ENCODE measurements around the gene LRMDA. TPM values are rescaled to one million over a fixed set of nuclear protein-coding genes. Genes with fewer than 3 reads are reported as not detected.
A peak's percentile ranks its signal among the peaks of the same experiment; 100 is the strongest.

The LRMDA gene
- polyA plus RNA-seq, 2 of the 4 experiments (the other 2 are of a cell fraction): 4.6 to 5.2 TPM

DNA sequence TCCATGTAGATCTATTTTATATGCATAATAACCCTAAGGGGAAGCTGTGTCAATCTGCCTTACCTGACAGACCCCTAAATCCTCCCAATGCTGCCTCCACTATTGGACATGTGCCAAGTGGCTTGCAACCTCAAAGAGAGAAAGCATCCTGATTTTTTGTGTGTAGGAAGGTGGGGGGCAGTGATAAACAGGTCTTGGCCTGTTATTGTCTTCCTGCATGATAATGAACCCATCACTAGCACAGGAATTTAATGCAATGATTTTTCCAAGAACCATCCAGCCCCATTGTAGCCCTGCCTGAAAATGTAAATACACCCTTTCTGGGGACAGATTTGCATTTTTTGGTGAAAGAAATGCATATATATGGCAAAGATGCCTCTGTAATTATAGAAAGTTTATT is 850.2 kb downstream of the LRMDA start (continued):
- TF ChIP-seq, protein P1, sequence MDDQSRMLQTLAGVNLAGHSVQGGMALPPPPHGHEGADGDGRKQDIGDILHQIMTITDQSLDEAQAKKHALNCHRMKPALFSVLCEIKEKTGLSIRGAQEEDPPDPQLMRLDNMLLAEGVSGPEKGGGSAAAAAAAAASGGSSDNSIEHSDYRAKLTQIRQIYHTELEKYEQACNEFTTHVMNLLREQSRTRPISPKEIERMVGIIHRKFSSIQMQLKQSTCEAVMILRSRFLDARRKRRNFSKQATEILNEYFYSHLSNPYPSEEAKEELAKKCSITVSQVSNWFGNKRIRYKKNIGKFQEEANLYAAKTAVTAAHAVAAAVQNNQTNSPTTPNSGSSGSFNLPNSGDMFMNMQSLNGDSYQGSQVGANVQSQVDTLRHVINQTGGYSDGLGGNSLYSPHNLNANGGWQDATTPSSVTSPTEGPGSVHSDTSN (IDR thresholded peaks at IDR 0.05): no peak

DNA sequence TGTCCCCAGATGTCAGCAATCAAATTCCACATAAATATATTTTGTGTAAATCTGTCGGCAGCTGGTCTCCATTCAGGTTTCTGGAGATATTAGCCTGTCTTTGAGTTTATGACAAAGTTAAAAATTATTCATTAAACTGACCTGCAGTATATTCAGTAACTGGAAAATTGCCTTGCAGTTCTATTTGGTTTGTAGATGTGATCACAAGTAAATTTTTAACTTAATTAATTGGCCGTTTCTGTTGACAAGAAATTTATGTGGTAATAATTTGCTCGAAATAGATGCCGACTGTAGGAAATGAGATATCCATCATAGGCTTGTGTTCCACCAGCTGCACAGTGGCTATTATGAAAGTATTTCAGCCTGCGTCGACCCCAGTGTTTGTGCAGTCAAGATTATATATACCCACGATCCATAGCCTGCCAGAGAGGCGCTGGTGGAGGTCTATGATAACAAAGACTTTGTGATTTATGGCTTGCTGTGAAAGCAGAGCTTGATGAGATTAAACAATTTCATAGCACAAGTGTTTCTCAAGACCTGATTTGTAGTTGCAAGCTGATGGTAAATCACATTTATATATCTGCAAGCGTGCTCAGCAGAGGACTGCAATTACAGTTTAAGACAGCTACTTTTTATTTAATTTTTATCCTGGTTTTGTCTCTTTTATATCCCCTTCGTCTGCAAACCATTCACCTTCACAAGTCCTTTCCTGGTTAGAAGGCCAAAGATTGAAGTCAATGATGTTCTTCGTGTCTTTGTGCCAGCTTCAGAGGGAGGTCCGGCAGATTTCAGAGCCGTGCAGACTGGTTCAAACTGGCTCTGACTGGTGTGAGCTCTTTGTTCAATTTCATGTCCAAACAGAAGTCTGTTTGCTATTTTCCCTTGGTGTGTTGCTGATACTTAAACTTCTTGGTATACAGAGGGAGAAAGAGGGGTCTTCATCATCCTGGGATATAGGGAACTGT is 850.9 kb downstream of the LRMDA start:
- ATAC-seq (no peak), FAIRE-seq (no peak), DNase-seq (ENCODE audit: low read depth in 1 of 2, low spot score in 1 of 2) (peak in 1 of 2 experiments; percentile 5)
- 43% methylated on average over 13 of the region's 13 CpGs for WGBS (ENCODE audit: missing lambda C conversion rate)
- CTCF ChIA-PET: interaction anchor here (1.6 kb wide), 1 partner anchor 21 kb away, joined by 7 read pairs; no protein-coding TSS in a partner anchor
- no peak overlapping the region for H3K4me3 ChIP-seq
- H3K9me3 ChIP-seq: 0 out of 3 replicates have a peak, but pooled peaks cover under 1% of the 10 kb centered on the region
- no peaks in the 10 kb centered on the region for H3K4me1 ChIP-seq
- POLR2A ChIA-PET: no interaction called here
- TF ChIP-seq, protein P2, sequence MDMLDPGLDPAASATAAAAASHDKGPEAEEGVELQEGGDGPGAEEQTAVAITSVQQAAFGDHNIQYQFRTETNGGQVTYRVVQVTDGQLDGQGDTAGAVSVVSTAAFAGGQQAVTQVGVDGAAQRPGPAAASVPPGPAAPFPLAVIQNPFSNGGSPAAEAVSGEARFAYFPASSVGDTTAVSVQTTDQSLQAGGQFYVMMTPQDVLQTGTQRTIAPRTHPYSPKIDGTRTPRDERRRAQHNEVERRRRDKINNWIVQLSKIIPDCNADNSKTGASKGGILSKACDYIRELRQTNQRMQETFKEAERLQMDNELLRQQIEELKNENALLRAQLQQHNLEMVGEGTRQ (IDR thresholded peaks at IDR 0.05): no peak
- no peak for TF ChIP-seq RARB (CRISPR knock-in tag; IDR thresholded peaks at IDR 0.05)
- no peak for TF ChIP-seq EHMT2 (IDR thresholded peaks at IDR 0.05; ENCODE audit: low read depth)
- TF ChIP-seq JUNB (IDR thresholded peaks at IDR 0.05): no peak
- TF ChIP-seq HOXA7 (CRISPR knock-in tag; IDR thresholded peaks at IDR 0.05): no peak
- no peak for TF ChIP-seq CBX8 (IDR thresholded peaks at IDR 0.05)
- no peak for TF ChIP-seq EHF (CRISPR knock-in tag; IDR thresholded peaks at IDR 0.05)
- no peak for TF ChIP-seq RAD21 (conservative IDR thresholded peaks at IDR 0.05 in 1 of 2, IDR thresholded peaks at IDR 0.05 in 1 of 2)
- no peak for TF ChIP-seq TFCP2L1 (CRISPR knock-in tag; IDR thresholded peaks at IDR 0.05)
- no peak for TF ChIP-seq POLR2AphosphoS2 (conservative IDR thresholded peaks at IDR 0.05; ENCODE audit: low read length)
- no peak for TF ChIP-seq ZC3H11A (IDR thresholded peaks at IDR 0.05)
- no peak for TF ChIP-seq MAFK (IDR thresholded peaks at IDR 0.05; ENCODE audit: partially characterized antibody)
- TF ChIP-seq CBX2 (IDR thresholded peaks at IDR 0.05; ENCODE audit: borderline replicate concordance, low read depth): no peak
- TF ChIP-seq HEYL (CRISPR knock-in tag; IDR thresholded peaks at IDR 0.05): no peak
- no peak for TF ChIP-seq KDM1A (IDR thresholded peaks at IDR 0.05; ENCODE audit: low read depth)
- H3K27ac ChIP-seq: no peak overlapping the region
- 0 out of 3 replicates have a peak overlapping the region, but pooled peaks have one; percentile 9 for H3K4me2 ChIP-seq

DNA sequence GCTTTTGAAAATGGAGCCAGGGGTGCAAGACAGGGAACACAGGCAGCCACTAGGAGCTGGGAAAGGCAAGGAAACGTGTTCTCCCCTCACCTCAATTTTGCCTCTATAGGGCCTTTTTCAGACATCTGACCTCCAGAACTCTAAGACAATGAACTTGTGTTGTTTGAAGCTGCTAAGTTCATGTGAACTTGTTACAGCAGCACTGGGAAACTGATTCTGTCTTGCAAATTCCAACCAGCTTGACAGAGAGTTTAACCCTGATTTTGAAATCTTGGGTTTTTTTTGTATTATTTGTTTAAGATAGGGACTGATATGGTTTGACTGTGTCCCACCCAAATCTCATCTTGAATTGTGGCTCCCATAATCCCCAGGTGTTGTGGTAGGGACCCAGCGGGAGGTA is 852.9 kb downstream of the LRMDA start:
- H3K27ac ChIP-seq: no peak overlapping the region
- H3K4me1 ChIP-seq: no peaks in the 10 kb centered on the region
- no peak for TF ChIP-seq ZNF302 (CRISPR knock-in tag; IDR thresholded peaks at IDR 0.05)
- no peak for TF ChIP-seq RFX5 (IDR thresholded peaks at IDR 0.05)
- no peak for TF ChIP-seq GATA3 (IDR thresholded peaks at IDR 0.05; ENCODE audit: borderline replicate concordance)
- TF ChIP-seq POLR2A (IDR thresholded peaks at IDR 0.05; ENCODE audit: low read length): no peak
- TF ChIP-seq CHD2 (IDR thresholded peaks at IDR 0.05; ENCODE audit: low read length, partially characterized antibody): no peak
- no peak for TF ChIP-seq PHF8 (IDR thresholded peaks at IDR 0.05; ENCODE audit: borderline replicate concordance, low read depth)
- no peak for TF ChIP-seq KDM5A (IDR thresholded peaks at IDR 0.05)
- TF ChIP-seq, protein P2 (IDR thresholded peaks at IDR 0.05): no peak
- TF ChIP-seq EP300 (IDR thresholded peaks at IDR 0.05): no peak
- TF ChIP-seq, protein P3, sequence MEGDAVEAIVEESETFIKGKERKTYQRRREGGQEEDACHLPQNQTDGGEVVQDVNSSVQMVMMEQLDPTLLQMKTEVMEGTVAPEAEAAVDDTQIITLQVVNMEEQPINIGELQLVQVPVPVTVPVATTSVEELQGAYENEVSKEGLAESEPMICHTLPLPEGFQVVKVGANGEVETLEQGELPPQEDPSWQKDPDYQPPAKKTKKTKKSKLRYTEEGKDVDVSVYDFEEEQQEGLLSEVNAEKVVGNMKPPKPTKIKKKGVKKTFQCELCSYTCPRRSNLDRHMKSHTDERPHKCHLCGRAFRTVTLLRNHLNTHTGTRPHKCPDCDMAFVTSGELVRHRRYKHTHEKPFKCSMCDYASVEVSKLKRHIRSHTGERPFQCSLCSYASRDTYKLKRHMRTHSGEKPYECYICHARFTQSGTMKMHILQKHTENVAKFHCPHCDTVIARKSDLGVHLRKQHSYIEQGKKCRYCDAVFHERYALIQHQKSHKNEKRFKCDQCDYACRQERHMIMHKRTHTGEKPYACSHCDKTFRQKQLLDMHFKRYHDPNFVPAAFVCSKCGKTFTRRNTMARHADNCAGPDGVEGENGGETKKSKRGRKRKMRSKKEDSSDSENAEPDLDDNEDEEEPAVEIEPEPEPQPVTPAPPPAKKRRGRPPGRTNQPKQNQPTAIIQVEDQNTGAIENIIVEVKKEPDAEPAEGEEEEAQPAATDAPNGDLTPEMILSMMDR (IDR thresholded peaks at IDR 0.05): no peak
- CTCF ChIA-PET: interaction anchor here (1.4 kb wide), 1 partner anchor 17 kb away, joined by 4 read pairs; no protein-coding TSS in a partner anchor
- 58% methylated on average over 2 of the region's 2 CpGs for WGBS (ENCODE audit: missing lambda C conversion rate)
- FAIRE-seq (no peak), ATAC-seq (no peak), DNase-seq (ENCODE audit: low read depth in 1 of 2, low spot score in 1 of 2) (no peak)
- H3K4me3 ChIP-seq: no peak overlapping the region
- no peaks in the 10 kb centered on the region for H3K9me3 ChIP-seq
- POLR2A ChIA-PET: no interaction called here
- H3K4me2 ChIP-seq: no peak overlapping the region

Data from A549 (cell line).